Mesodermal cell (in vitro differentiated cells): ENCODE data around the gene ZNF606.

Experiments
- H3K27ac ChIP-seq: 2 replicates; pipeline ENCODE4 v1.7.0; 2013; ENCODE audit warnings: mild to moderate bottlenecking, low read depth, low read length, moderate library complexity; ENCODE audit not compliant: severe bottlenecking
- H3K36me3 ChIP-seq: 2 replicates; pipeline ENCODE4 v1.7.1; 2013; ENCODE audit warnings: mild to moderate bottlenecking, low read length, moderate library complexity; ENCODE audit not compliant: control insufficient read depth, insufficient read depth
- H3K4me1 ChIP-seq: one replicate; pipeline ENCODE4 v1.7.1; 2013; ENCODE audit warnings: mild to moderate bottlenecking, low read length; ENCODE audit not compliant: insufficient read depth, control insufficient read depth, poor library complexity, severe bottlenecking
- H3K4me3 ChIP-seq: 2 replicates; pipeline ENCODE4 v1.7.0; 2013; ENCODE audit warnings: low read length, control low read depth, mild to moderate bottlenecking; ENCODE audit not compliant: insufficient read depth, poor library complexity, severe bottlenecking; ENCODE audit errors: extremely low read depth
- H3K9me3 ChIP-seq: 2 replicates; pipeline ENCODE4 v1.7.1; 2013; ENCODE audit warnings: mild to moderate bottlenecking, low read length, moderate library complexity; ENCODE audit not compliant: control insufficient read depth
- WGBS, 2 experiments: methylation state at CpG; one replicate each; pipeline ENCODE4 v1.1.5; 2013; ENCODE audit warnings: missing lambda C conversion rate in 2 of 2; ENCODE audit not compliant: insufficient coverage in 2 of 2; 5-methylcytosine and 5-hydroxymethylcytosine counted together

The ZNF606 gene

DNA sequence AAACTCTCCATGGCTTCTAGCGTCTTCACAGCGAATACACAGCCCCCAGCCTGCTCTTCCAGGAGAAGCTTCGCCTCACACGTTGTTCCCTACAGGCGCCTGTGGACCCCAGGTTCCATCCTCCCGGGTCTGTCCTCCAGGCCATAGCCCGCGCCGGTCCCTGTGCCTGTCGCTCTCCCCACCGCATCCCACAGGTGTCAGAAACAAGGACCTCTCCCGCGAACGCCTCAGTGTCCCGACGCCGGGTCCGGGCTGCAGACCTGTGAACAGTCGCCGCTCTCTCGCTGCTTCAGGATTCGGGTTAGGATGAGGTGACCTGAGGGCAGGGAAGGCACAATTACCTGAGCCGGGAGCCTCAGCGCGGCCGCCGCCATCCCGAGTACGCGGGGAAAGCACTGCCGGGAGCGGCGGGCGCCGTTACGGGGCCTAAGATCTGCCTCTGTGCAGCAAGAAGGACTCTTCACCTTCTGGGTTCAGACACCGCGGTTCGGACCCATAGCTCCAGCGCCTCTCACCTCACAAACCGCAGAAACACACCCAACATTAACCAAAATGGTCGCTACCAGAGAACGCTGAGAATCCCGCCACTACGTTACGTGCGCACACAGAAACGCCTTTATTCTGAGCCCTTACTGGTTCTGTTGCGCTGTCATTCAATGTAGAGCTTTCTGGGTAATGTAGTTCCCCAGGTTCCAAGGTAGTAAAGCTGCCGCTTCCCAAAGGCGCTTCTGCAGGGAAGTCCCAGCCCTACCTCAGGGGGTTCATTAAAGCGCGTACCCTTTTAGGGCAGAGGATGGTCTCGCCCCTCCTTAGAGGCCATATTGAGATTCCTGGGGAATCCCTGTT lies 67.6 kb downstream of the ZNF606 start, which contains the start of gene ZNF418:
ZNF418 (minus strand) TSS at position 583 of the 846 bp plus-strand sequence. CDS start 1,580 bp downstream, outside the sequence.
- peaks cover 58% of the 10 kb centered on the region for H3K36me3 ChIP-seq
- 2 to 3% methylated on average over 33 to 54 of the region's 54 CpGs for WGBS, 2 experiments
- H3K9me3 ChIP-seq: peaks cover 45% of the 10 kb centered on the region

DNA sequence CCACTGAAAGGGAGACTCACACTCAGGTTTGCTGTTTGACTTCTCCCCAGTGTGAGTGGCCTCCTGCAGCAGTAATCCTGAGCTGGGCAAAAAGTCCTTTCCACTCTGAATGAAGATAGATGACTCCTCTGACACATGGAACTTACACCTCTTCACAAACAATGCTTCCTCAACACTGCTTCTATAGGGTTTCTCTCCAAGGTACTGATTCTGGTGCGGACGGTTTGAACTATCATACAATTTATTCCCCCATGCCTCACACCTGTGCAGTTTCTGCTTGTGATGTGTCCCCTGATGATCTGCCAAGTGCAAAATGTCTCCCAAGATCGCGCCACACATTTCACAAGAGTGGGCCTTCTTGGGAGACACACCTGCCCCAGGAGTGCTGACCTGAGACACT lies 75.0 kb downstream of the ZNF606 start:
- Histone ChIP-seq H3K9me3 (peaks cover 76% of the 10 kb centered on the region), H3K4me3 (no peak overlapping the region), H3K36me3 (peaks cover 94% of the 10 kb centered on the region), H3K4me1 (no peaks in the 10 kb centered on the region), H3K27ac (no peak overlapping the region)
- WGBS, 2 experiments: 98 to 100% methylated on average over 4 of the region's 4 CpGs

More for the DNA sequence above, 67.6 kb downstream of the ZNF606 start, which contains the start of gene ZNF418:
- H3K4me3 ChIP-seq: peak within 1 kb of the TSS; percentile 86
- no peak within 1 kb of the TSS for H3K27ac ChIP-seq
- H3K4me1 ChIP-seq: no peaks in the 10 kb centered on the region
